ENCODE data around the gene CACNA1C.

- TF ChIP-seq GATA3 (IDR thresholded peaks at IDR 0.05; ENCODE audit: low read depth, low read length) (no peak), GATA2 (IDR thresholded peaks at IDR 0.05; ENCODE audit: low read depth, low read length) (no peak)
These were observed 22.9 kb downstream of the CACNA1C start for GRCh38 chr12:2075508-2076195.
